HG03432 (cell line): ENCODE data around the gene HRG.
"Not testable (repeated sequence)": the region's sequence is repeated elsewhere in the genome, so short reads cannot be mapped to it uniquely, and the experiment has no call there.

Experiments used
- ATAC-seq: cut with Tn5 transposase; IDR thresholded peaks from one replicate; pipeline ENCODE4 v1.9.1; 2021; ENCODE audit warnings: mild to moderate bottlenecking, moderate library complexity; ENCODE audit not compliant: unreplicated experiment

The HRG gene

DNA sequence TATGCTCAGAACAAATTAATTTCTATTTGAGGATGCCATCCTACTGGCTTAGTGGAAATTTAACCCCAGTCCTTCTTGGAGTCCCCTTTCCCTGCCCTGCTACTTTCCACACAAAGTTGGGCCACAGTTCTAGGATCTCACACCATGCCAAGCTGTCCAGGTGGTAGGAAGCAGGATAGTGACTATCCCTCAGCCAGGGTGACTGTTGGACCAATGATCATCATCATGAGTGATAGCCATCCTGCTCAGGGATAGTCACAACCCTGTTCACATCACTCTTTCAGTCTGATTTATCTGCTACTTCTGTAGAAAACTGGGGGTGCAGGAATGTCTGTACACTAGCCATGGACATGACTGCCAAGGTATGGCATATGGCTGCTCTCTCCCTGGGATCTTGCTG, 12.8 kb downstream of the HRG start:
- ATAC-seq = no peak

DNA sequence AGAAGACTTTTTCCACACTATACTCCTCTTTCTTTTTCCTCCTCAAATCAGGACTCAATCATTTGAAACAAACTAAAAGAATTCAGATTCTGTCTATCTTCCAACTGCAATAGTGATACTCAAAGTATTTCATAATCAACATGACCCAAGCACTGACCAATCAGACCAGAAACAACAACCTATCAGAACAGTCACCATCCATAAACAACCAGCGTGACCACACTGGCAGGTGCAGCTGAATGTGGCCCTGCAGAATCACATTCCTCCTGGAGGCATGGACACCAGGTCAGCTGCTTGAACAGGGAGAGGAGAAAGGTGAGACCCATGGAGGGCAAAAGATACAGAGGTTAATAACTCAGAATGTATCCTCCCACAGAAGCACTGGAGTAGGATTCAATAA, 13.3 kb downstream of the HRG start:
- no peak for ATAC-seq

DNA sequence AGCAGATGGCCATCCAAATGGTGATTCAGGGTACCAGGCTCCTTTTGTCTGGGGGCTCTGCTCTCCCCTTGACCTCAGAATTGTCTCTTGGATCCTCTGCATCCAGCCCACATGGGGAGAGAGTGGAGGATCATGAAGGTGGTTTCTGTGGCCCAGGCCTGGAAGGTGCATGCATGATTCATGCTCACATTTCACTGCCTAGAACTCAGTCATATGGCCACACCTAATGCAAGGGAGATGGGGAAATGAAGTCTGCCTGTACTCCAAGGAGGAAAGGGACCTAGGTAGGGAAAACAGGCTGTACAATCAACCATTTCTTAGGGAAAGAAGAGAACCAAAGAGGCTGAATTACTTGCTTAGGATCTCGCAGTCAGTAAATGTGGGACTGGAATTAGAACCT, 15.1 kb downstream of the HRG start:
- ATAC-seq = no peak

DNA sequence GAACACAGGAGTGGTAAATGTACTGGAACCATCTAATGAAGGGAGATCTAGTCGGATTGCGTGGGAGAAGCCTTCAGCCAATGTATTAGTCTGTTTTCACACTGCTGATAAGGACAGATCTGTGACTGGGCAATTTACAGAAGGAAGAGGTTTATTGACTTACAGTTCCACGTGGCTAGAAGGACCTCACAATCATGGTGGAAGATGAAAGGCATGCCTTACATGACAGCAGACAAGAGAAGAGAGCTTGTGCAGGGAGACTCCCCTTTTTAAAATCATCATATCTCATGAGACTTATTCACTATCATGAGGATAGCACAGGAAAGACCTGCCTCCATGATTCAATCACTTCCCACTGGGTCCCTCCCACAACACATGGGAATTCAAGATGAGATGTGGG, 17.0 kb downstream of the HRG start:
- ATAC-seq = no peak

DNA sequence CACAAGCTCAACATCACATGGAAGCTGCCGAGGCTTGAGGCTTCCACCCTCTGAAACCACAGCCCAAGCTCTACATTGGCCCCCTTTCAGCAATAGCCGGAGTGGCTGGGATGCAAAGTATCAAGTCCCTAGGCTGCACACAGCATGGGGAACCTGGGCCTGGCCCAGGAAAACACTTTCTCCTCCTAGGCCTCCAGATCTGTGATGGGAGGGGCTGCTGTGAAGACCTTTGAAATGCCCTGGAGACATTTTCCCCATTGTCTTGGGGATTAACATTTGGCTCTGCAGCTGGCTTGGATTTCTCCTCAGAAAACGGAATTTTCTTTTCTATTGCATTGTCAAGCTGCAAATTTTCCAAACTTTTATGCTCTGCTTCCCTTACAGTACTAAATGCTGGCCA, 18.2 kb downstream of the HRG start:
- ATAC-seq = no peak

DNA sequence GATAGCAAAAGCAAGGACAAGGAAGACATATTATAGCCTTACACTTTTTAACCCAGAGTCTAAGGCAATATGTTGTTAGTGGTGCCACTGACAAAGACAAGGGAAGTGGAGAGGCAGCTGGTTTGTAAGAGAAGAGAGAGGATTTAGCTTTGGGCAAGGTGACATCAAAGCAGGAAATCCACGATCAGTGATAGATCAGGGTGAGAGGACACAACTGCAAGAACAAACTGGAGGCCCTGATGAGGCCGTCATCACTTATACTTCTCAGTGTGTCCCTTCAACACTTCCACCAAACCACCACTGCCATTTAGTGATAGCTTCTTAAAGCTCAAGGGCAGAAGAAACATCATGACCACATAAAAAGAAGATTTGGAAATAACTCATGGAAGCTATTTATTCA, 20.7 kb downstream of the HRG start:
- not testable (repeated sequence) for ATAC-seq

DNA sequence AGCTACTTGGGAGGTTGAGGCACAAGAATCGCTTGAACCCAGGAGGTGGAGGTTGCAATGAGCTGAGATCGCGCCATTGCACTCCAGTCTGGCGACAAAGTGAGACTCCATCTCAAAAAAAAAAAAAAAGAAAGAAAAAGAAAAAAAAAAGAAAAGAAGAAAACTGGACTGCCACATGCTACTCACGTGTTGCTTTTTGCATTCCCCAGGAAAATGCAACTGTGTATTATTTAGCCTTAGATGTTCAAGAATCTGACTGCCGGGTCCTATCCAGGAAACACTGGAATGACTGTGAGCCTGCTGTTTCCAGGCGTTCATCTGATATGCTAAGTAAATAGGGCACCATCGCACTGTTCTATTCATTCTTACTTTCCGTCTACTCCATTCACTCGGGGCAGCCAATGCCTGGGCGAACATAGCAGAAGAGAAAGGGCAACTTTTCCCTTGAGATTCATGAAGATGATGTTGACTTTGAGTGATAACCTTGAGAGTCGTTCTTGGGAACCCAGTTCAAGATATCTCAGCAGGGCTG, 21.4 kb downstream of the HRG start:
- ATAC-seq = no peak

DNA sequence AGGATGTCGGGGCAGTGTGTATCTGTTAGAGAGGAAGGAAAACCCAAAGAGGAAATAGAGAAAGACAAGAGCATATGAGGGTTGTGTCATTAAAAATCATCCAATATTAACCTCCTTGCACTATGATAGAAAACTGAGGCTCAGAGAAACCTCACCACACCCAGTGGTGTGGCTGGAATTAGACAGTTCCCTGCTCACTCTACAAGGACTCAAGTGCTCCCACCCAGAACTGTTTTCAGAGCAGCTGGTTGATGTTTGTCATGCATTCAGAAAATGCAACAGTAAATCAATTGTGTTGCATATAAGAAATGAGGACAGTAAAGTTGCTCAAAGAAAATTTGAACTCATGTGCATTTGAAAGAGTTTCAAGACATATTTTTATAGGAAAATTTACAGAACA, 24.5 kb downstream of the HRG start:
- ATAC-seq = not testable (repeated sequence)

DNA sequence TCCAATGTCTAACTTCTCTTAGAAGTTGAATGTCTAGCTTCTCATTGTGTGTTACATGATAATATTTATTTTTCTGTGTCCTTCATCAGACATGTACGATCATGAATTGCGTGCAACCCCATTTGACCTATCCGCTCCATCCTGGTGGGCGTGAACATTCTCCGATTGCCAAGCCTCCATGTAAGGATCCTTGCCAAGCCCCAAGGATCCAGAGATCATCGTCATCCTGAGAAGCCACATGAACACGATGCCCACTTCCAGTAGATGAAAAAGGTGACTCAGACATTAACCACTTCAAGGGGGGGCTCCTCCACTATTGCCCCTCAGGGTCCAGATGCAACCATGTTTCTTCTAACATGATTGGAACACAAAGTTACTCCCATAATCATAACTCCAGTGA, 25.9 kb downstream of the HRG start:
- ATAC-seq = no peak

DNA sequence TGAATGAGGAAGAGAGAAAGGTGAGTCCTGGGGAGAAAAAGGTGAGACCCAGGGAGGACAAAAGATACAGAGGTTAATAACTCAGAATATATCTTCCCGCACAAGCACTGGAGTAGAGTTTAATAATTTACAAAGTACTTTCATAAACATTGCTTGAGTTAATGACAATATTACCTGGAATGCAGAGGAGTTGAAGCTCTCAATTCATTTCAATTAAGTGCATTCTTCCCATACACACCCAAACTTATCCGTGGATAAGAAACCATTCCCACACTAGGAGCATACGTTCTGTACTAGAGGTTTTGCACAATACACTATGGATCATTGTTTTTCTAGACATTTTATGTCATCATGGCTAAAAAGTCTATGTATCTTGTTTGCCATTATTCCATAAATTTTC, 28.0 kb downstream of the HRG start:
- no peak for ATAC-seq

DNA sequence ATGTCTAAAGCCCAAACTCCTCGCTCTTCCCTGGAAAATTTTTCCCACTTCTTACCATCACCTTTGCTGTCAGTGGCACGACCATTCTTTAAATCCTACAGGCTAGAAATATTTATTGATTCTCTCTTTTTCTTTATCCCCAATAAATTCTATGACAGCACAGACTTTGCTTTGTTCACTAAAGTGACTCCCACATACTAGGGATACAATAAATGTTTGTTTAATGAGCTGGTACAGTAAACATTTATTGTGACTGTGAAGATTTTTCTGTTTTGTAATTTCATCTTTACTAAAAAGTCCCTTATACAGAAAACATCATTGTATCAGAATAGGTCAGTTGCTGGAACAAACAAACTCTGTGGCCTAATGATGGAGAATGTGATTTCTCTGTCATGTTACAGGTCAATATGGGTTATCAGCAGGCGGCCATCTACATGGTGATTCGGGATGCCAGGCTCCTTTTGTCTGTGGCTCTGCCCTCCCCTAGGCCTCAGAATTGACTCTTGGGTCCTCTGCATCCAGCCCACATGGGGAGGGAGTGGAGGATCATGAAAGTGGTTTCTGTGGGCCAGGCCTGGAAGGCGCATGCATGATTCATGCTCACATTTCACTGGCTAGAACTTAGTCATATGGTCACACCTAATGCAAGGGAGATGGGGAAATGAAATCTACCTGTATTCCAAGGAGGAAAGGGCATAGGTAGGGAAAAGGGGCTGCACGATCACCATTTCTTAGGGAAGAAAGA, 28.6 kb downstream of the HRG start:
- no peak for ATAC-seq

DNA sequence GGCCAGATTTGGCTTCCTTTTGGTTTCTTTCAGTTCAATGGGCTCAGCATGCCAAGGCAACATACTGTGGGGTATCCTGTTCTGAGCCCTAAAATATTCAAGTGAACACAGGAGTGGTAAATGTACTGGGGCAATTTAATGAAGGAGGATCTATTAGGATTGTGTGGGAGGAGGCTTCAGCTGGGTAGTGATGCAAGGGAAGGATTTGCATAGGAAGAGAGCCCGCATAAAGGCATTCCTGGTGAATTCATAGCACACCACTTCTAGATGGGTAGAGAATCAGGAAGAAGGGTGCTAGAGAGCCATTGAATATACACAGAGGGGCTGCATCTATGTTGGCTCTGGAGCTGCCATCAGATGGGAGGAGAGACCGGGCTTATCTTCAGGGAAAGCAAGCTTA, 30.7 kb downstream of the HRG start:
- ATAC-seq = no peak

DNA sequence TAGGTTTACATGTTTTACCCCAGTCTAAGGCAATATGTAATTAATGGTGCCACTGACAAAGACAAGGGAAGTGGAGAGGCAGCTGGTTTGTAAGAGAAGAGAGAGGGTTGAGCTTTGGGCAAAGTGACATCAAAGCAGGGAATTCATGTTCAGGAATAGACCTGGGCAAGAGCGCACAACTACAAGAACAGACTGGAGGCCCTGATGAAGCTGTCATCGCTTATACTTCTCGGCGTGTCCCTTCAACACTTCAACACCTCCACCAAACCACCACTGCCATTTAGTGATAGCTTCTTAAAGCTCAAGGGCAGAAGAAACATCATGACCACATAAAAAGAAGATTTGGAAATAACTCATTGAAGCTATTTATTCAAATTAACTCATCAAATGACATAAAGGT, 31.7 kb downstream of the HRG start:
- ATAC-seq = no peak

DNA sequence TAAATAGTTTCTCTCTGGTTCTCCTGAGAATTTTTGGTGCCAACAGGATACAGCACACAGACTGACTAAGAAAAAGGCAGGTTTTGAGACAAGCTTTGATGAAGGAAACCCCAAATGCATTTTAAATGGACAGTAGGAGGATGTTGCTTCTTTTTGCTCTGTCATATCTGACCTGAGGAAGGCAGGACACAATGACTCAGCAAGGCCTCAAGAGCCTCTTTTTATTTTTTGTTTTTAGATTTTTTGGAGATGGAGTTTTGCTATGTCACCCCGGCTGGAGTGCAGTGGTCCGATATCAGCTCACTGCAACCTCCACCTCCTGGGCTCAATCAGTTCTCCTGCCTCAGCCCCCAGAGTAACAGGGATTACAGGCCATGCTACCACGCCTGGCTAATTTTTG, 34.5 kb downstream of the HRG start:
- ATAC-seq = no peak

DNA sequence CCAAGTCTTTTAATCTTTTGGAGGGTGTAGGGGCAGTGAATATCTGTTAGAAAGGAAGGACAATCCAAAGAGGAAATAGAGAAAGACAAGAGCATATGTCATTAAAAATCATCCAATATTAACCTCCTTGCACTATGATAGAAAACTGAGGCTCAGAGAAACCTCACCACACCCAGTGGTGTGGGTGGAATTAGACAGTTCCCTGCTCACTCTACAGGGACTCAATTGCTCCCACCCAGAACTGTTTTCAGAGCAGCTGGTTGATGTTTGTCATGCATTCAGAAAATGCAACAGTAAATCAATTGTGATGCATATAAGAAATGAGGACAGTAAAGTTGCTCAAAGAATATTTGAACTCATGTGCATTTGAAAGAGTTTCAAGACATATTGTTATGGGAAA, 36.6 kb downstream of the HRG start:
- not testable (repeated sequence) for ATAC-seq

DNA sequence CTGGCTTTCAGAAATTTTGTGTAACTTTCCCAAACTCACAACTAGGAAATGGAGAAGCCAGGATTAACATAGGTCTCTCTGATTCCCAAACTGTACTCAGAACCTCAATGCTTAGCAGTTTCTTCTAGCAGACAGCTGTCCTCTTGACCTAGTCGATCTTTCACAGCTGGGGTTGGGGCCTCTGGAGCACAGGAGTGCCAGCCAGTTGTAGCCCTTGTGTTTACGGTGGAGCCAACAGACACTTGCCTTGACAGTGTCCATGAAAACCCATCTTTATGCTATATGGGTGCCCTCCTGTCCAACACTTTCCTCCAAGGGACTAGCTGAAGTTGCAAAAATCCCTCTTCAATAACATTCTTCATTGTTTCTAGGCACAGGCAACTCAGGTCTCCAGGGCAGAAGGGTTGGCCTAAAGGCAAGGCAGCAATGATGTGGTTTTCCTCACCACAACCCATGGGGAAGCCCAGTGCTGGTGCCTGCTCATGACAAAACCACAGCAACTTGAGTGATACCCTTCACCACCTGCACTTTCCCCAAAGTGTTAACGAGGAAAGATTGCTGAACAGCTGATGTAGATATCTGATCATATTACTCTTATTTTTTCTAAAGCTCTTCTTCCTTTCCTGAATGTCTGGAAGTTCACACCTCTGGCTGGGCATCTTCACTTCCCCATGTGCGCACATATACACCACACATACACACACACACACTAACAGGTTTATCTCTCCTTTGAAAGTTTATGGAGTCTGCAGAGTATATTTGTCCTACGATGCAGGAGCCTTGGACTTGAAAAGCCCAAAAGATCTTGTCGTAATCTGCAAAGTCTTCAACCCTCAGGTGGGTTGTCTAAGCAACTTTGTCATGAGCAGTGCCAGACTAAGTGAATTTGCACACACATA, 40.3 kb downstream of the HRG start:
- peak; percentile 89 for ATAC-seq

DNA sequence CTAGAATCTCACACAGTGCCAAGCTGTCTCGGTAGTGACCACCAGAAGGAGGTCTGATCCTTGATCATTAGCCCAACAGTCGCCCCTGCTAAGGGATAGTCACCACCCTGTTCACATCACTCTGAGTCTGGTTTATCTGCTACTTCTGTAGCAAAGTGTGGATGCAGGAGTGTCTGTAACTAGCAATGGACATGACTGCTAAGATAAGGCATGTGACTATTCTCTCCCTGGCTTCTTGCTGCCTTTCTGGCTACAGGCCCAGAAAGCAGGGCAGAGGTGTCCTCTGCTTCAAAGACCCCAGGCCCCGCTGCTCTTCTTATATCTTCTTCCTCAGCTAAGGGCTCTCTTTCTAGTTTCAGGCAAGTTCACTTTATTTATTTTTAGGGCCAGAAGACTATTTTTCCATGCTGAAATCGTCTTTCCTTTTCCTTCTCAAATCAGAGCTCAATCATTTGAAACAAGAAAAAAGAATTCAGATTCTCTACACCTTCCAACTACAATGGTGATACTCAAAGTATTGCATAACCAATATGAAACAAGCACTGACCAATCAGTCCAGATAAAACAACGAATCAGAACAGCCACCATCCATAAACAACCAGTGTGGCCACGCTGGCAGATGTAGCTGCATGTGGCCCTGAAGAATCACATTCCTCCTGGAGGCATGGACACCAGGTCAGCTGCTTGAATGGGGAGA, 43.3 kb downstream of the HRG start:
- no peak for ATAC-seq

DNA sequence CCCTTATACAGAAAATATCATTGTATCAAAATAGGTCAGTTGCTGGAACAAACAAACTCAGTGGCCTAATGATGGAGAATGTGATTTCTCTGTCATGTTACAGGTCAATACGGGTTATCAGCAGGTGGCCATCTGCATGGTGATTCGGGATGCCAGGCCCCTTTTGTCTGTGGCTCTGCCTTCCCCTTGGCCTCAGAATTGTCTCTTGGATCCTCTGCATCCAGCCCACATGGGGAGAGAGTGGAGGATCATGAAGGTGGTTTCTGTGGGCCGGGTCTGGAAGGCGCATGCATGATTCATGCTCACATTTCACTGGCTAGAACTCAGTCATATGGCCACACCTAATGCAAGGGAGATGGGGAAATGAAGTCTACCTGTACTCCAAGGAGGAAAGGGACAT, 44.9 kb downstream of the HRG start:
- not testable (repeated sequence) for ATAC-seq

DNA sequence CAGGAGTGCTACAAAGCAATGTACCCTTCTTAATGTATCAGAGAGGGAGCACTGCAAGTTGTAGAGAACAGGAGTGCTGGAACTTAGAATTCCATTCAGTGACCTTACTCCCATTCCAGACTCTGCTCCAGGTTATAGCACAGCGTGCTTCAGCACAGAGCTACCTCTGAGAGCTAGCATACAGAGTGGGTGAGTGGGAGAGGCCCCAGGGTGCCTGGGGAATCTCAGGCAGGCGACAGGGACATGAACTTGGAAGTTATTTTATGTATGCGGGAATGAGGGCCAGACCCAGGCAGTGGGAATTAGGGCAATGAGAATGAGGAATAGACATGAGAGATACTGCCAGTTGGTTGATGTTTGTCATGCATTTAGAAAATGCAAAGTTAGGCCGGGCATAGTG, 47.7 kb downstream of the HRG start:
- no peak for ATAC-seq

DNA sequence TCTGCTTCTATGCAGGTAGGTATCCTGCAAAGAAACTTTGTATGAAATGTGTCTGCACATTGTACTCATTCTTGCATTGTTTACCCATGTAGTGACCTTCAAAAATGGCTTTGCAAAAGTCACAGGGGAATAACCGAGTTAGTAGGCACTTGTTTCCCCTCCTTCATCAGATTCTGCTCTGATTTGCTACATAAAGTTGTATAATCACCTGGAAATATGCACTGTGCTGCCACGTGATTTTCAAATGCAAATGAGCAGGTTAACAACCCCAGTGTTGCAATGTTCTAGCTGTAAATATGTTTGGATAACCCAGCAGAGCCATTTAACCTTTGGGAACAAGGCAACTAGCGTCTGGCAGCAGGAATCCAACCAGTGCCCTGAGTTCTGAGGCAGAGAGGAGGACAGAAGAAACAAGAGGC, 51.2 kb downstream of the HRG start, which contains the start of gene KNG1:
TSS of gene KNG1 (plus strand) at position 321 of the 419 bp plus-strand sequence. CDS start 184 bp downstream, outside the sequence.
- no peak for ATAC-seq
